HCEC 1CT (cell line): Measurements from ENCODE around the gene CYP2W1.
"Not testable (repeated sequence)": the region's sequence is repeated elsewhere in the genome, so short reads cannot be mapped to it uniquely, and the experiment has no call there.

Source experiments
- DNase-seq: peaks from one replicate; pipeline ENCODE4 v3.0.0-alpha.2; 2017

The CYP2W1 gene

DNA sequence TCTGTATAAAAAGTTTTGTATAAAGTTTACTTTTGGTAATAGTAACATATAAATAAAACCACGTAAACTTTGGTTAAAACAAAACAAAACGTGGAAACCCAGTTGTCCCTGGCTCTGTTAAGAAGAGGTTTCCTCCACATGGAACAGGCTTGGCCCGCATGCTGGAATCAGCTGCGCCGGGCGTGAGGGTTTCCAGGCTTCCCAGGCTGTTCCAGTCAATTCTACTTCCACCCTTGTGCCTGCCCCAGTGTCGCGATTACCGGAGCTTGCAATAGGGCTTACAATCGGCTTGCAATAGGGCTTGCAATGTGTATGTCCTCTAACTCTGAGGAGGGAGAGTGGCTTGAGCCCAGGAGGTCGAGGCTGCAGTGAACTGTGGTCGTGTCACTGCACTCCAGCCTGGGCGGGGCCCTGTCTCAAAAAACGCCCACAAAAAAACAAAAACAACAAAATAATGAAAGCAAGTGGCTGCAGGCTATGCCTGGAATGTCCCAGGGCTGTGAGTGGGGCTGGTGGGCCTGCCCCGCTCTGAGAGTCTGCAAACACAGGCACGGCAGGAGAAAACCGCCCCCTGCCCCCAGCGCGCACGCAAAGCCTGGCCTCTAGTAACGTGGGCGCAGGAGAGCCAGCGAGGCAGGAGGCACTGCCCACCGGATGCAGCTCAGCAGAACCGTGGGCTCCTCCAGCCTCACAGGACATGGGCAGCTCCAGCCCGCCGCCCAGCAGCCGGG is 16.3 kb downstream of the CYP2W1 start:
- no peak for DNase-seq

DNA sequence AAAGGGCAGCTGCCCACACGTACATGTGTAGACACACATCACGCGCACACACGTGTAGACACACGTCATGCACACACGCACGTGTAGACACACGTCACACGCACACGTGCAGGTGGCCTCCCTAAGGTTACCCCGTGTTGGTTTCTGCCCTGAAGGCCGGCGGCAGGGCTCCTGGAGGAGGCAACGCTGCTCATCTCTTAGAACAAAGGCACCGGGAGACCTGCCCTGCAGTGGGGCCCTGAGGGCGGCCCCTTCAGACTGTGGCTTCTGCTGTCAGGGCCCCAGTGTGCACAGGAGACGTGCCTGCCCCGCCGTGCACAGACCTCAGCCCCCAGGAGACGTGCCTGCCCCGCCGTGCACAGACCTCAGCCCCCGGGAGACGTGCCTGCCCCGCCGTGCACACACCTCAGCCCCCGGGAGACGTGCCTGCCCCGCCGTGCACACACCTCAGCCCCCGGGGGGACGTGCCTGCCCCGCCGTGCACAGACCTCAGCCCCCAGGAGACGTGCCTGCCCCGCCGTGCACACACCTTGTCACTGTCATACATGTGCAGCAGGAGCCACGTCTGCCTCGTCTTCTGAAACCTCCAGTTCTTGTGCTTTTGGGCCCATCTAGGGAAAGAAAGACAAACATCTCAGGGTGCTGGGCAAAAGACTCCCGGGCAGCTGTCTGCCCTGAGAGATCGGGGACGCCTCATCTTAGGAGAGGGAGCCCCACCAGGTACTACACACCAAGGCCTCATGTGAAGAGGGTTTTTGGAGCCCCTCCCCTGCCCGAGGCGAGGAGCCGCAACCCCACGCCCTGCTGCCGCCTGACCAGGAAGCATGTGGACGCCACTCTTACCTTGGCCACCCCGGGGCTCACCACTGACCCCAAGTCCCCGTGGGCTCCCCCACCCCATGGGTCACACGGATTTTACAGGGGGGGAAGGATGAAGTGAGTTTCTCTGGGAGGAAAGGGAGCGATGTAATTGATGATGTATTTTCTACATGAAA is 17.3 kb downstream of the CYP2W1 start:
- DNase-seq, result no peak

- DNase-seq, result not testable (repeated sequence)
Observed at GRCh38 chr7:1001069-1001770, 18.2 kb downstream of the CYP2W1 start.

GRCh38 chr7:1002026-1002425 is 19.0 kb downstream of the CYP2W1 start:
- DNase-seq, result not testable (repeated sequence)

GRCh38 chr7:1002445-1002844 is 19.5 kb downstream of the CYP2W1 start:
- DNase-seq, result not testable (repeated sequence)

DNA sequence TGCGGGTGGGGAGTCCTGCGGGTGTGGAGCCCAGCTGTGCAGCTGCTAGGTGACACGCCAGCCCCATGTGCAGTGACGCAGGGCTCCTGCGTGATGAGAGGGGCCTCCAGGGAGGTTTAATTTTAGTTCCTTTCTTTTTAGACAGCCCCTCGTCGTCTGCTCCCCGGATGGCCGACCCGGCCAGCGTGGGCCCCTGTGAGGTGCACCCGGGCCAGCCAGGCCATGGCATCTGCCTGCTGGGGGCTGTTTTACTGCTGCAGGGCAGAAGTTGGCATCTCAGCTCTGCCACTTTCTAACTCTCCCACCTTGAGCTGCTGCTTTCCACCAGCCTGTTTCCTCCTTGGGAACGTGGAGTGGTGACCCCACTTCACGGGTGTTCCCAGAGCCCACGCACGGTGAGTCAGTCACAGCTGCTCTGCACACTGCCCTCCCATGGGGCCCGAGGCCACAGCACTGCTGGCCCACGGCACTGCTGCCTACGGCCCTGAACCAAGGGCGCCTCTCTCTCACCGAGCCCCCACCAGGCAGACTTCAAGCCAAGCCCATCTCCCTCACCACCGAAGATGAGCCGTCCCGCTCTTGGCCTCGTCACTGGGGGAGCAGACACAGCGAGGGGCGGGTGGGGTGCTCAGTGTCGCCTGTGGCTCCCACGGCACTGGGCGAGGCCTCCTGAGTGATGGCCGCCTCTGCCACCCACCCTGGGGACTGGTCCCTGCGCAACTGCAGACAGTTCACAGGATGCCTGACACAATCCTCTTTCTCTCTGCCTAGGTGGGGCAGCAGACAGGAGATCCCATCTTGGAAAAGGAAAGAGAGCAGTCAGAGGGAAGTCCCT is 21.3 kb downstream of the CYP2W1 start:
- no peak for DNase-seq

DNA sequence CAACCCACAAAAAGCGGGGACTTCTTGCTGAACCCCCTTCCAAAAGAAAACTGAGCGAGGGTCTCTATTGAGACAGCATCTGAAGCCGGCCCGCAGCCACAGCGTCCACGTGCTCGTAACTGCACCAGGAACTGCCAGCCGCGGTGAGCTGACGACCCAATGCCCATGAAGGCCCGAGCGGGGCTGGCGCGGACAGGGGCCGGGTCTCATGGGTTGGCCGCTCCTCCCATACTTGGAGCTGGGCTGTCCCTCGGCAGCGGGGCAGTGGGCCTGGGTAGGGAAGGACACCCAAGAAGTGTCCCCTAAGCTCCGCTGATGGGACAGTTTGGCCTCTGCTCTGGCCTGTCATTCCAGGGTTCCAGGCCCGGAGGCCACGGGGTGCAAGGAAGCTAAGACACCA is 22.3 kb downstream of the CYP2W1 start:
- no peak for DNase-seq

DNA sequence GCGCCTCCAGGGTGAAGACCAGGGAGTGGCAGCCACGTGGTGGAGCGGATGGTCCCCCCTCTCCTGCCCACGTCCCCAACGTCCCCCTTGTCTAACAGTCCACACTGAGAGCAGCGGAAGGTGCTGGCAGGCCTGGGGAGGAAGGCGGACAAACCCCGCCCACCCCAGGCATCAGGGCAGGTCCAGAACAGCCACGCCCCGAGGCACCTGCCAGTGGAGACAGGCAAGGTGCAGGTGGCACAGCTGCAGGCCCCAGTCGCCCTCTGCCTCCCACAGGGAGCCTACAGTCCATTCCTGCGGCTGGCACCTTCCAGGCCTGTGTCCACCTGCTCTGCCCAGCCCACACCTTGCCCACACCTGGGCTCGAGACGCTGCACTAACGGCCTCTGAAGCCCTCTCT is 24.9 kb downstream of the CYP2W1 start:
- DNase-seq, result no peak

GRCh38 chr7:1008733-1009363 is 25.9 kb downstream of the CYP2W1 start:
- no peak for DNase-seq

DNA sequence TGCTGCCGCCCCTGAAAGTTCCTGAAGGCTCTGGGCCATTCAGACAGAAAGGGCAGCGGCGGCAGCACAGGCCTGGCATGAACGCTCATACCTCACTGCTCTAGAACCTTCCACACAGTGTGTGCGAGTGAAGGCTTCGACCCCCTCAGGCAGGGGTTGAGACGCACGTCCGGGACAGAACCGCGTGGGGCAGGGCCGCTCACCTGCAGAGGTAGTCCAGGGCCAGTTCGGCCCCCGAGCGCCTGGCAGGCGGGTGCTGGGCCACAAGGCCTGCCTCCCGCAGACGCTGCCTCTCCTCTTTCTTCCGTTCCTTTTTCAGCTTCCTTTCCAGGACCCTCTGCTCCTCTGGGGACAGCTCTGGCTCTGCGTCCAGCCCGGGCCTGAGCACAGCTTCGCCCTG is 26.8 kb downstream of the CYP2W1 start:
- DNase-seq, result no peak

DNA sequence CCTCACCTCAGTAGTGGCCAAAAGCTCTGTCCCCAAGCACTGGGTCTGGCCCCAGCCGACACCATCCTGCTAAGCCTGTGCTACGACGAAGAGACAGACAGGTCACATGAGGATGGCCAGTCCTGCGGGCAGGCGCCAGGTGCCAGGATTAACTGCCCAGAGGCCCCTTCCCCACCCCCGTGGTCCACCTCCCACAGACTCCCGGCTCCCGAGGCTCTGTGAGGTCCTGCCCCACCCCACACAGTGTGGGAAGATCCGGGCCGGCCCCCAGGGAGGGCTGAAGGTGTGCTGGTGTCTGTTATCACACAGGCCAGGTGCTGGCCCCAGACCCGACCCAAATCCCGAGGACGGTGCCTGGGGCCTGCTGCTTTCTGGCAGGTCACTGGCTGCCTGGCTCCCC is 27.2 kb downstream of the CYP2W1 start:
- DNase-seq, result no peak

DNA sequence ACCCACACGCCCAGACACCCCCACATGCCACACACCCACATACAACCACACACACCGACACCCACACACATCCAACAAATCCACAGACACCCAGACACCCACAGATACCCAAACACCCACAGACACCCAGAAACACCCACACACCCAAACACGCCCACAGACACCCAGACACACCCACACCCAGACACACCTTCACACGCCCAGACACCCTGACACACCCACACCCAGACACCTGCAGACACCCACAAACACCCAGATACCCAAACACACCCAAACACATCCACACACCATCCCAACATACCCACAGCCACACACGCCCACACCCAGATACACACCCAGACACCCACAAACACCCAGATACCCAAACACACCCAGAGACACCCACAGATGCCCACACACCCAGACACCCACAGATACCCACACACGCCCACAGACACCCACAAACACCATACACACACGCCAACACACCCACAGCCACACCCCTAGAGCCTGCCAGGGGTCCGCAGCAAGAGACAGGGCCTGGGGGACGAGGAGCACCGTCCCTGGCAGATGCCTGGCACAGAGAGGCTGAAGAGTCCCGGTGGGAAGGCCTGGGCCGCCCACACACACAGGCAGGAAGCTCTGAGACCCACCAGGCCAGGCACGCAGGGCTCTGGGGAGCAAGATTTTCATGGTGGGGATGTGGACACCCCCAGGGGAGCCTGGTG is 28.5 kb downstream of the CYP2W1 start:
- no peak for DNase-seq

GRCh38 chr7:1012004-1012715 is 29.2 kb downstream of the CYP2W1 start:
- DNase-seq, result no peak

- DNase-seq, result no peak
Observed at GRCh38 chr7:1012716-1013095, 29.7 kb downstream of the CYP2W1 start.

- no peak for DNase-seq
Observed at GRCh38 chr7:1013581-1013980, 30.6 kb downstream of the CYP2W1 start.

- no peak for DNase-seq
Observed at GRCh38 chr7:1014681-1015080, 31.7 kb downstream of the CYP2W1 start.

DNA sequence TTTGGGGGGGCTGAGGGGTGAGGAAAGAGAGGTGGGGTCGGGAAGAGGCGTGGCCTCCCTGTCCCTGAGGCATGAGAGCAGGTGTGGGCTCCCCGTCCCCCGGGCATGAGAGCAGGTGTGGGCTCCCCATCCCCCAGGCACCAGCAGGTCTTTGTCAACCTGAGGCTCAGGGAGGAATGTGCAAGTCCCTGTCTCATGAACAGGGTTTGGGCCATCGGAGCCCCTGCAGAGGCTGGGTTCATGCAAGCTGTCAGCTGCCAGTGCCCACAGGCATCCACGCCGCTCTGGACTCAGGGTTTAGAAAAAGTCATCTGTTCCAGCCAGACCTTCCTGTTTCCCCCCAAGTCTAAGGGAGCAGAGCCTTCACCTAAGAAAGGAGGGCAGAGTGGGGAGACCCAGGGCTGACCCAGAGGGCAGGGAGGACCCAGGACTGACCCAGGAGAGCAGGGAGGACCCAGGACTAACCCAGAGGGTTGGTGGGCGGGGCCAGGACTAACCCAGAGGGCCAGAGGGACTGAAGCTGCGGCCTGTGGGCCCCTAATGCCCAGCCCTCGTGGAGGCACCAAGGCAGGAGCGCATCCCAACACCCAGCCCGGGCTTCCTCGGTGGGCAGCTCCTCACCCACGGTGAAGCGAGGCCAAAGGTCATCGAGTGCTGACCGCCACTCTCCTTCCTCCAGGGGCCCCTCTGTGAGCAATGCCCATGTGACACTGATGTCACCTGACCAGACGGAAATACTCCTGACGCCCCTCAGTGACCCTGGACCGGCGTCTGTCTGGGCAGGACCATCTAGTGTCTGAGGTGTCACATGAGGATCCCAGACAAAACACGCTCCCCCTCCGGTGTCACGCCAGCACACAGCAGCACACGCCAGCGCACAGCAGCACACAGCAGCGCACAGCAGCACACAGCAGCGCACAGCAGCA is 32.5 kb downstream of the CYP2W1 start:
- no peak for DNase-seq

- DNase-seq, result no peak
Observed at GRCh38 chr7:1016577-1017531, 33.9 kb downstream of the CYP2W1 start.
